Body of pancreas (tissue), 4 donors: ENCODE data around the gene POU3F1. TPM values are rescaled to one million over a fixed set of nuclear protein-coding genes. Genes with fewer than 3 reads are reported as not detected.

Experiments used
- ATAC-seq: fragments of 150-250 bp; one replicate; pipeline ENCODE4 v1.9.1; 2016
- DNase-seq, 4 donors: peaks; one replicate each; pipeline ENCODE4 v3.0.0-alpha.2; 2019
- H3K27ac ChIP-seq, 4 donors: fragments of 200-600 bp; sonication (generic); 1 replicate in 3 of 4; 2 replicates in 1 of 4; pipeline versions ENCODE4 v1.5.1 to v1.6.1; 2016 to 2019; ENCODE audit warnings: mild to moderate bottlenecking in 1 of 4, mixed read lengths in 1 of 4, moderate library complexity in 1 of 4
- H3K27me3 ChIP-seq, 2 donors: fragments of 200-600 bp; sonication (generic); one replicate each; pipeline ENCODE4 v1.6.0; 2016; ENCODE audit warnings: mild to moderate bottlenecking in 1 of 2
- H3K36me3 ChIP-seq, 2 donors: fragments of 200-600 bp; sonication (generic); replicated peaks in 1 of 2; 2 replicates each; pipeline ENCODE4 v1.5.1; 2016; ENCODE audit warnings: low read depth in 2 of 2; ENCODE audit not compliant: insufficient read depth in 1 of 2
- H3K4me1 ChIP-seq: fragments of 200-600 bp; sonication (generic); one replicate; pipeline ENCODE4 v1.6.0; 2016
- H3K4me3 ChIP-seq, 2 donors: fragments of 200-600 bp; sonication (generic); 1 replicate in 1 of 2; 2 replicates in 1 of 2; pipeline ENCODE4 v1.5.1; 2016 to 2019
- H3K9me3 ChIP-seq, 3 donors: fragments of 200-600 bp; sonication (generic); 1 replicate in 2 of 3; 2 replicates in 1 of 3; pipeline ENCODE4 v1.5.1; 2016
- CTCF ChIP-seq, 7 experiments: fragments of 450-650 bp in 4 of 7; fragments of 200-600 bp in 3 of 7; sonication (generic) in 3 of 7; IDR thresholded peaks; one replicate each; pipeline ENCODE4 v1.5.1; 2016 to 2019; ENCODE audit warnings: antibody characterized with exemption in 7 of 7
- POLR2A ChIP-seq, 3 donors: fragments of 450-650 bp; IDR thresholded peaks; one replicate each; pipeline ENCODE4 v1.6.1; 2016; ENCODE audit warnings: antibody characterized with exemption in 3 of 3, mild to moderate bottlenecking in 2 of 3
- WGBS, 2 donors: methylation state at CpG; one replicate each; pipeline ENCODE4 v1.1.5; 2017; 5-methylcytosine and 5-hydroxymethylcytosine counted together
- intact Hi-C: fragments of 100-400 bp; cut with DNase I; formaldehyde crosslinking; loops from one replicate; pipeline ENCODE4 v1.15.1; 2023
- total RNA-seq, 2 donors: library from RNA; depleted of rRNA; stranded (reverse); fragments of >200 nt; gene quantifications; one replicate each; pipeline ENCODE4 v1.1.0, GENCODE V29; 2016

The POU3F1 gene
- total RNA-seq, 2 donors from 2014 or later, result not detected

- no peaks in the 10 kb centered on the region for H3K4me1 ChIP-seq
- H3K4me3 ChIP-seq, result no peak overlapping the region
- TF ChIP-seq POLR2A (IDR thresholded peaks at IDR 0.05) (no peak), CTCF (IDR thresholded peaks at IDR 0.05) (no peak)
- no peak overlapping the region for H3K27ac ChIP-seq
- no peaks in the 10 kb centered on the region for H3K36me3 ChIP-seq
- H3K27me3 ChIP-seq, result no peaks in the 10 kb centered on the region
- no peaks in the 10 kb centered on the region for H3K9me3 ChIP-seq
- intact Hi-C loops, result no loop called here
- 59 to 65% methylated on average over 2 to 4 of the region's 4 CpGs for WGBS, 2 donors
- no peak for DNase-seq
- no peak for ATAC-seq
Measured at GRCh38 chr1:38092256-38092655, 45.7 kb upstream of the POU3F1 start.

DNA sequence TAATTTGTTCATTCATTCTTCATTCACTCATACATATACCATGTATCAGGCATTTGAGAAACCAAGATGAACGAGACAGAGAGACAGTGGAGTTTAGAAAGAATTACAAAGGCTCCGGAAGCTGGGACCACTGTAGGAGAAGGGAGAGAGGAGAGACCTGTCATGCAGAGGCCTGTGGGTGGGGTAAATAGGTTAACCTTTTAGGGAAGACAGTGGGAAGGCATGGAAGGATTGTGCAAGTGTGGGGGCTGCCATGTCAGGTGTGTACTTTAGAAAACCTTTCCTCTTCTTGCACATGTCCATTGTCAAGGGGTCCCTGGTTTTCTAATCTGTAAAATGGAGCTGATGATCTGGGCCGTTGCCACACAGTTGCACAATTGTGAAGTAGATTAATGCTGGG, 44.2 kb upstream of the POU3F1 start:
- TF ChIP-seq POLR2A (IDR thresholded peaks at IDR 0.05), result no peak
- H3K9me3 ChIP-seq, result no peaks in the 10 kb centered on the region
- intact Hi-C loops, result no loop called here
- no peaks in the 10 kb centered on the region for H3K36me3 ChIP-seq
- H3K27ac ChIP-seq, result no peak overlapping the region
- ATAC-seq (no peak), DNase-seq (no peak)
- WGBS, 2 donors, result 68 to 79% methylated on average over 3 of the region's 3 CpGs
- H3K4me1 ChIP-seq, result no peaks in the 10 kb centered on the region
- H3K27me3 ChIP-seq, result no peaks in the 10 kb centered on the region
- no peak overlapping the region for H3K4me3 ChIP-seq

GRCh38 chr1:38089712-38090360, 43.2 kb upstream of the POU3F1 start:
- DNase-seq (no peak), ATAC-seq (no peak)
- H3K27ac ChIP-seq, result no peak overlapping the region
- H3K27me3 ChIP-seq, result no peaks in the 10 kb centered on the region
- TF ChIP-seq POLR2A (IDR thresholded peaks at IDR 0.05), result no peak
- intact Hi-C loops, result no loop called here
- peaks cover 4% of the 10 kb centered on the region for H3K4me1 ChIP-seq
- H3K36me3 ChIP-seq, result no peaks in the 10 kb centered on the region
- no peaks in the 10 kb centered on the region for H3K9me3 ChIP-seq
- H3K4me3 ChIP-seq, result no peak overlapping the region
- WGBS, 2 donors, result 75% methylated on average over 11 of the region's 11 CpGs

DNA sequence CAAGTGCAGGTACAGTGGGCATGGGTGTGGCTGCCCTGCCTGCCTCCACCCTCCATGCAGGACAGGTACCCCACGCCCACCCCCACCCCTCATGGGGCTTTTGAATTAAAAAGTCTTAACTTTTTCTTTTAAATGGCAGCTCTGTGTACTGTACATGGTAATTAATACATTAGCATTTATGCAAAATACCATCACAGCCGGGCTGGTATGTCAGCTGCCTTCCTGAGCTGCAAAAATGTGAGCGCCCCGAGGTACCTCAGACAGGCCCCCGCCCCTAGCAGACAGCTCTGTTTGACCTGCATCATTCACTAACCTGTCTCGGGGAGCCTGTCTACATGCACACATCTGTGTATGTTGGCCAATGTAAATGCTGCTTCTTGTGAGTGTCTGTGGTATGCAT, 42.2 kb upstream of the POU3F1 start:
- Histone ChIP-seq H3K27ac (no peak overlapping the region), H3K36me3 (no peaks in the 10 kb centered on the region), H3K9me3 (no peaks in the 10 kb centered on the region), H3K4me1 (peaks cover 13% of the 10 kb centered on the region), H3K27me3 (no peaks in the 10 kb centered on the region), H3K4me3 (no peak overlapping the region)
- ATAC-seq, result no peak
- WGBS, 2 donors, result 41 to 45% methylated on average over 5 to 6 of the region's 6 CpGs
- no peak for TF ChIP-seq POLR2A (IDR thresholded peaks at IDR 0.05)
- TF ChIP-seq CTCF (IDR thresholded peaks at IDR 0.05), result no peak
- intact Hi-C loops, result no loop called here
- no peak for DNase-seq

DNA sequence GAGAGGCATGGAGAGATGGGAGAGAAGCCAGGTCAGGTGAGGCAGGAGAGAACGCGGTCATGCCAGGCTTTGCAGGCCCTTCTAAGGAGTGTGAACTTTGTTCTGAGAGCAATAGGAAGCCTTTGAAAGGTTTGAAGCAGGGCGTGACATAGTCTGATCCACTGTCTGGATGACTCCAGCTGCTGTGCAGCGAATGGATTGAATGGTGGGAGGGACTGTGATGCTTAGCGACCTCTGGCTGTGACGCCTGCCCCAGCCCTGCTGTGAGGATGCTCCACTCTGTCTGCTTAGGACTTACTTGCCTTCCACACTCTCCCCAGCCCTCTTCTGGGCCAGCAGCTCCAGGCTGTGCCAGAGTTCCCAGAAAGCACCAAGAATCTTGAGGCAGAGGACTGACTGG, 41.8 kb upstream of the POU3F1 start:
- H3K4me3 ChIP-seq, result no peak overlapping the region
- H3K4me1 ChIP-seq, result peaks cover 13% of the 10 kb centered on the region
- H3K27me3 ChIP-seq, result no peaks in the 10 kb centered on the region
- no peak for TF ChIP-seq POLR2A (IDR thresholded peaks at IDR 0.05)
- TF ChIP-seq CTCF (IDR thresholded peaks at IDR 0.05), result no peak
- no peaks in the 10 kb centered on the region for H3K36me3 ChIP-seq
- intact Hi-C loops, result no loop called here
- WGBS, 2 donors, result 61 to 65% methylated on average over 6 of the region's 6 CpGs
- H3K9me3 ChIP-seq, result no peaks in the 10 kb centered on the region
- DNase-seq, result no peak
- ATAC-seq, result no peak
- H3K27ac ChIP-seq, result no peak overlapping the region

GRCh38 chr1:38087676-38088075, 41.1 kb upstream of the POU3F1 start:
- intact Hi-C loops, result no loop called here
- Histone ChIP-seq H3K9me3 (no peaks in the 10 kb centered on the region), H3K4me3 (no peak overlapping the region), H3K36me3 (no peaks in the 10 kb centered on the region), H3K27ac (no peak overlapping the region), H3K27me3 (no peaks in the 10 kb centered on the region), H3K4me1 (peaks cover 13% of the 10 kb centered on the region)
- DNase-seq (no peak), ATAC-seq (no peak)
- WGBS, 2 donors, result 80 to 84% methylated on average over 1 to 9 of the region's 9 CpGs
- TF ChIP-seq CTCF (IDR thresholded peaks at IDR 0.05), result no peak
- no peak for TF ChIP-seq POLR2A (IDR thresholded peaks at IDR 0.05)
